Measurements from ENCODE around the gene TMEM150A.
"Not testable (repeated sequence)": the region's sequence is repeated elsewhere in the genome, so short reads cannot be mapped to it uniquely, and the experiment has no call there.

TMEM150A gene

GRCh38 chr2:85635011-85635410 is 32.5 kb upstream of the TMEM150A start:
- CTCF ChIA-PET = interaction anchor here (0.7 kb wide), 1 partner anchor 477 kb away, joined by 3 read pairs; no protein-coding TSS in a partner anchor
- DNase-seq (ENCODE audit: low spot score) = no peak
- no peak overlapping the region for H3K27ac ChIP-seq
- TF ChIP-seq CTCF (conservative IDR thresholded peaks at IDR 0.05; ENCODE audit: low read depth) = no peak
- POLR2A ChIA-PET (ENCODE audit: low non-redundant PET) = no interaction called here

GRCh38 chr2:85631316-85631715 is 28.8 kb upstream of the TMEM150A start:
- no peak for TF ChIP-seq CTCF (conservative IDR thresholded peaks at IDR 0.05; ENCODE audit: low read depth)
- CTCF ChIA-PET = interaction anchor here (0.6 kb wide), 1 partner anchor 439 kb away, joined by 3 read pairs; no protein-coding TSS in a partner anchor
- no peak for DNase-seq (ENCODE audit: low spot score)
- no peak overlapping the region for H3K27ac ChIP-seq
- POLR2A ChIA-PET (ENCODE audit: low non-redundant PET) = interaction anchor here (0.7 to 1.0 kb wide), 2 partner anchors 12 to 325 kb away, joined by 5 to 9 read pairs; no protein-coding TSS in a partner anchor

GRCh38 chr2:85628658-85629057 is 26.2 kb upstream of the TMEM150A start:
- POLR2A ChIA-PET (ENCODE audit: low non-redundant PET) = no interaction called here
- no peak for DNase-seq (ENCODE audit: low spot score)
- no peak overlapping the region for H3K27ac ChIP-seq
- CTCF ChIA-PET = interaction anchor here (3.0 kb wide), 1 partner anchor 8 kb away, joined by 12 read pairs; no protein-coding TSS in a partner anchor
- no peak for TF ChIP-seq CTCF (conservative IDR thresholded peaks at IDR 0.05; ENCODE audit: low read depth)

GRCh38 chr2:85623991-85624390 is 21.5 kb upstream of the TMEM150A start:
- no peak for TF ChIP-seq CTCF (conservative IDR thresholded peaks at IDR 0.05; ENCODE audit: low read depth)
- POLR2A ChIA-PET (ENCODE audit: low non-redundant PET) = no interaction called here
- no peak overlapping the region for H3K27ac ChIP-seq
- CTCF ChIA-PET = interaction anchor here (1.1 kb wide), 1 partner anchor 13 kb away, joined by 4 read pairs; no protein-coding TSS in a partner anchor
- no peak for DNase-seq (ENCODE audit: low spot score)

- ChIA-PET CTCF (interaction anchor here (0.6 to 0.7 kb wide), 2 partner anchors 24 to 243 kb away, joined by 3 to 6 read pairs; no protein-coding TSS in a partner anchor), POLR2A (ENCODE audit: low non-redundant PET) (no interaction called here)
- TF ChIP-seq CTCF (conservative IDR thresholded peaks at IDR 0.05; ENCODE audit: low read depth) = no peak
- H3K27ac ChIP-seq = no peak overlapping the region
- DNase-seq (ENCODE audit: low spot score) = no peak
These were observed 18.8 kb upstream of the TMEM150A start for GRCh38 chr2:85621338-85621737.

GRCh38 chr2:85619617-85620016 is 17.1 kb upstream of the TMEM150A start:
- H3K27ac ChIP-seq = peak overlapping the region; percentile 59
- ChIA-PET CTCF (interaction anchor here (0.6 to 1.8 kb wide), 5 partner anchors 16 to 156 kb away, joined by 3 to 6 read pairs (median 5); no protein-coding TSS in a partner anchor), POLR2A (ENCODE audit: low non-redundant PET) (interaction anchor here (0.7 kb wide), 1 partner anchor 12 kb away, joined by 9 read pairs; no protein-coding TSS in a partner anchor)
- no peak for DNase-seq (ENCODE audit: low spot score)
- TF ChIP-seq CTCF (conservative IDR thresholded peaks at IDR 0.05; ENCODE audit: low read depth) = no peak

- peak overlapping the region; percentile 59; the same call in 1 of the 2 replicates for H3K27ac ChIP-seq
- CTCF ChIA-PET = interaction anchor here (1.1 kb wide), 1 partner anchor 30 kb away, joined by 4 read pairs; no protein-coding TSS in a partner anchor
- DNase-seq (ENCODE audit: low spot score); POLR2A ChIA-PET (ENCODE audit: low non-redundant PET): not testable (repeated sequence)
These were observed 15.2 kb upstream of the TMEM150A start for GRCh38 chr2:85617723-85618122.

All from RWPE1 (cell line).